ENCODE measurements around the gene NAPSA. TPM values are rescaled to one million over a fixed set of nuclear protein-coding genes. Genes with fewer than 3 reads are reported as not detected.
A peak's percentile ranks its signal among the peaks of the same experiment; 100 is the strongest.

Gene NAPSA
- polyA plus RNA-seq, 1 of the 3 experiments (the other 2 are of a cell fraction): 0.43 TPM

GRCh38 chr19:50332244-50333038, 33.0 kb downstream of the NAPSA start:
- Histone ChIP-seq H3F3A (replicated peaks; ENCODE audit: insufficient read depth) (peaks cover 9% of the 10 kb centered on the region), H3K4me1 (ENCODE audit: control insufficient read depth in 1 of 2, insufficient read depth in 2 of 2, low read depth in 1 of 2, low read length in 1 of 2) (peaks cover 7 to 38% of the 10 kb centered on the region in 2 experiments; a peak in 2 of 4 replicates), H3K4me2 (peak overlapping the region; percentile 64), H3K36me3 (replicated peaks in 1 of 2; ENCODE audit: control insufficient read depth in 1 of 2, insufficient read depth in 2 of 2, low read length in 1 of 2) (no peaks in the 10 kb centered on the region), H3K4me3 (ENCODE audit: low read depth in 2 of 2, low read length in 1 of 2) (peak overlapping the region in 1 of 2 experiments; percentile 51; a peak in 2 of 4 replicates), H3K27me3 (ENCODE audit: insufficient read depth) (peaks cover 5% of the 10 kb centered on the region; the same call in 1 of the 2 replicates), H3K9ac (no peak overlapping the region), H3K79me2 (ENCODE audit: insufficient read depth) (no peaks in the 10 kb centered on the region), H3K9me2 (no peaks in the 10 kb centered on the region), H2AFZ (ENCODE audit: low read depth) (no peak overlapping the region), H3K9me3 (no peaks in the 10 kb centered on the region), H3K27ac (ENCODE audit: low read depth in 2 of 2, low read length in 1 of 2) (no peak overlapping the region; a peak in 1 of 4 replicates), H4K20me1 (ENCODE audit: insufficient read depth) (no peaks in the 10 kb centered on the region)
- ChIA-PET POLR2A (interaction anchor here (0.6 to 1.5 kb wide), 2 partner anchors 25 to 75 kb away, joined by 3 to 8 read pairs; no protein-coding TSS in a partner anchor), CTCF (interaction anchor here (5.2 kb wide), 1 partner anchor 25 kb away, joined by 33 read pairs; no protein-coding TSS in a partner anchor)
- 72% methylated on average over 20 of the region's 20 CpGs for WGBS (ENCODE audit: low lambda C conversion rate)
- TF ChIP-seq MXI1 (IDR thresholded peaks at IDR 0.05; ENCODE audit: low read depth, low read length) (no peak), SIN3A (IDR thresholded peaks at IDR 0.05; ENCODE audit: borderline replicate concordance, low read depth, low read length) (no peak), REST (IDR thresholded peaks at IDR 0.05; ENCODE audit: low read depth, low read length) (no peak), PBX3 (IDR thresholded peaks at IDR 0.05) (no peak), RAD21 (IDR thresholded peaks at IDR 0.05; ENCODE audit: low read length) (no peak), TCF12 (IDR thresholded peaks at IDR 0.05) (no peak), EZH2phosphoT487 (IDR thresholded peaks at IDR 0.05; ENCODE audit: borderline replicate concordance, low read depth) (no peak), FOSL2 (IDR thresholded peaks at IDR 0.05; ENCODE audit: borderline replicate concordance, low read depth) (no peak), ZBTB33 (IDR thresholded peaks at IDR 0.05; ENCODE audit: borderline replicate concordance, low read depth) (no peak), USF2 (IDR thresholded peaks at IDR 0.05; ENCODE audit: borderline replicate concordance, low read depth, low read length) (no peak), FOXJ3 (CRISPR knock-in tag; IDR thresholded peaks at IDR 0.05) (no peak), FOXM1 (IDR thresholded peaks at IDR 0.05; ENCODE audit: low read depth) (no peak), CHD2 (IDR thresholded peaks at IDR 0.05; ENCODE audit: low read length, partially characterized antibody) (no peak), RCOR1 (IDR thresholded peaks at IDR 0.05; ENCODE audit: low read length) (no peak)
- no peak for DNase-seq
